ENCODE data around the gene ZCCHC7.
A peak's percentile ranks its signal among the peaks of the same experiment; 100 is the strongest.

Gene ZCCHC7

GRCh38 chr9:37342493-37342892 is 222.1 kb downstream of the ZCCHC7 start:
- no peak for DNase-seq

- no peak for DNase-seq
These were observed 222.5 kb downstream of the ZCCHC7 start for GRCh38 chr9:37342895-37343294.

- DNase-seq = no peak
These were observed 223.3 kb downstream of the ZCCHC7 start for GRCh38 chr9:37343724-37344123.

- no peak for DNase-seq
These were observed 224.7 kb downstream of the ZCCHC7 start for GRCh38 chr9:37345038-37345437.

- no peak for DNase-seq
These were observed 228.5 kb downstream of the ZCCHC7 start for GRCh38 chr9:37348917-37349316.

GRCh38 chr9:37350486-37351190 is 230.3 kb downstream of the ZCCHC7 start:
- DNase-seq = no peak

- DNase-seq = no peak
These were observed 233.4 kb downstream of the ZCCHC7 start for GRCh38 chr9:37353791-37354190.

GRCh38 chr9:37362430-37362829 is 242.1 kb downstream of the ZCCHC7 start:
- no peak for DNase-seq

- no peak for DNase-seq
These were observed 242.8 kb downstream of the ZCCHC7 start for GRCh38 chr9:37363124-37363523.

GRCh38 chr9:37364136-37364535 is 243.8 kb downstream of the ZCCHC7 start:
- no peak for DNase-seq

- DNase-seq = peak in 1 of 2 donors; percentile 5
These were observed 244.5 kb downstream of the ZCCHC7 start for GRCh38 chr9:37364751-37365360.

GRCh38 chr9:37369671-37370070 is 249.3 kb downstream of the ZCCHC7 start:
- DNase-seq = no peak

- no peak for DNase-seq
These were observed 249.9 kb downstream of the ZCCHC7 start for GRCh38 chr9:37370282-37370681.

- no peak for DNase-seq
These were observed 250.7 kb downstream of the ZCCHC7 start for GRCh38 chr9:37370968-37371563.

GRCh38 chr9:37371565-37372464 is 251.4 kb downstream of the ZCCHC7 start:
- no peak for DNase-seq

GRCh38 chr9:37372839-37373238 is 252.5 kb downstream of the ZCCHC7 start:
- no peak for DNase-seq

- no peak for DNase-seq
These were observed 253.2 kb downstream of the ZCCHC7 start for GRCh38 chr9:37373621-37374020.

GRCh38 chr9:37374892-37375291 is 254.5 kb downstream of the ZCCHC7 start:
- DNase-seq = no peak

GRCh38 chr9:37377688-37378612 is 257.6 kb downstream of the ZCCHC7 start:
- DNase-seq = no peak

- no peak for DNase-seq
These were observed 258.2 kb downstream of the ZCCHC7 start for GRCh38 chr9:37378613-37379004.

GRCh38 chr9:37379835-37380234 is 259.5 kb downstream of the ZCCHC7 start:
- DNase-seq = no peak

GRCh38 chr9:37380570-37380969 is 260.2 kb downstream of the ZCCHC7 start:
- DNase-seq = no peak
